WTC11 (cell line): ENCODE results near the gene CHRNA5. TPM values are rescaled to one million over a fixed set of nuclear protein-coding genes. Genes with fewer than 3 reads are reported as not detected.

Source experiments
- ATAC-seq: fragments of 200-7000 bp; cut with Tn5 transposase; 2 replicates; pipeline ENCODE4 v1.10.0; 2021; ENCODE audit warnings: mild to moderate bottlenecking, moderate library complexity
- CTCF ChIA-PET: fragments of 300-600 bp; sonication (Branson Sonifier 250); formaldehyde crosslinking; loops from one replicate; lab custom pipeline; 2021; ENCODE audit warnings: antibody characterized with exemption; lab: Charles Lee
- POLR2A ChIA-PET: fragments of 350-600 bp; sonication (Branson Sonifier 250); formaldehyde crosslinking; loops from one replicate; lab custom pipeline; 2021; ENCODE audit warnings: antibody characterized with exemption; lab: Charles Lee
- DNase-seq: peaks from one replicate; pipeline ENCODE4 v3.0.0; 2021; ENCODE audit warnings: low spot score
- H3K27ac Mint-ChIP-seq: 2 replicates; pipeline ENCODE4 v1.8.0; 2021; ENCODE audit warnings: mixed read lengths
- H3K27me3 Mint-ChIP-seq: 2 replicates; pipeline ENCODE4 v1.8.0; 2021; ENCODE audit warnings: low read depth, mild to moderate bottlenecking, moderate library complexity, mixed read lengths
- H3K36me3 Mint-ChIP-seq: 2 replicates; pipeline ENCODE4 v1.8.0; 2021; ENCODE audit warnings: mixed read lengths
- H3K4me1 Mint-ChIP-seq: 2 replicates; pipeline ENCODE4 v1.8.0; 2022; ENCODE audit warnings: mixed read lengths
- H3K4me3 Mint-ChIP-seq: 2 replicates; pipeline ENCODE4 v1.8.0; 2021; ENCODE audit warnings: mild to moderate bottlenecking, moderate library complexity, mixed read lengths
- H3K9me3 Mint-ChIP-seq: 2 replicates; pipeline ENCODE4 v1.8.0; 2021; ENCODE audit warnings: mixed read lengths
- CBFB ChIP-seq: sonication (generic); formaldehyde crosslinking; IDR thresholded peaks from 2 replicates; pipeline ENCODE4 v1.8.1; 2022; ENCODE audit warnings: mild to moderate bottlenecking, low read depth, missing genetic modification reagents
- ELF4 ChIP-seq: sonication (generic); formaldehyde crosslinking; IDR thresholded peaks from 2 replicates; pipeline ENCODE4 v1.8.1; 2022; ENCODE audit warnings: low read depth, mild to moderate bottlenecking, moderate library complexity, missing genetic modification reagents
- FOXP1 ChIP-seq: sonication (generic); formaldehyde crosslinking; IDR thresholded peaks from 2 replicates; pipeline ENCODE4 v1.8.0; 2022; ENCODE audit warnings: missing genetic modification reagents, mild to moderate bottlenecking, moderate library complexity, borderline replicate concordance
- GTF2I ChIP-seq: fragments of 250-450 bp; sonication (Bioruptor Pico); conservative IDR thresholded peaks from 2 replicates; pipeline ENCODE4 v1.4.0; 2021; ENCODE audit warnings: mild to moderate bottlenecking
- IRF1 ChIP-seq: sonication (generic); formaldehyde crosslinking; IDR thresholded peaks from 2 replicates; pipeline ENCODE4 v1.8.0; 2023; ENCODE audit warnings: missing genetic modification reagents
- JUN ChIP-seq: sonication (generic); formaldehyde crosslinking; IDR thresholded peaks from 2 replicates; pipeline ENCODE4 v1.8.0; 2023; ENCODE audit warnings: mild to moderate bottlenecking, missing genetic modification reagents
- MYBL2 ChIP-seq: sonication (generic); formaldehyde crosslinking; IDR thresholded peaks from 2 replicates; pipeline ENCODE4 v1.8.1; 2023; ENCODE audit warnings: mild to moderate bottlenecking, moderate library complexity, missing genetic modification reagents
- NFE2L1 ChIP-seq: sonication (generic); formaldehyde crosslinking; IDR thresholded peaks from 2 replicates; pipeline ENCODE4 v1.8.1; 2023; ENCODE audit warnings: missing genetic modification reagents
- NR2C2 ChIP-seq: sonication (generic); formaldehyde crosslinking; IDR thresholded peaks from 2 replicates; pipeline ENCODE4 v1.8.0; 2022; ENCODE audit warnings: mild to moderate bottlenecking, missing genetic modification reagents
- USF1 ChIP-seq: sonication (generic); formaldehyde crosslinking; IDR thresholded peaks from 2 replicates; pipeline ENCODE4 v1.8.0; 2022; ENCODE audit warnings: mild to moderate bottlenecking, missing genetic modification reagents
- ZNF317 ChIP-seq: sonication (generic); formaldehyde crosslinking; IDR thresholded peaks from 2 replicates; pipeline ENCODE4 v1.8.1; 2023; ENCODE audit warnings: low read depth, mild to moderate bottlenecking, moderate library complexity, missing genetic modification reagents, borderline replicate concordance
- total RNA-seq: library from RNA; stranded (reverse); gene quantifications from 3 replicates; pipeline ENCODE4 v1.2.3, GENCODE V29; 2021
- TF ChIP-seq, protein P1 (sequence below): sonication (generic); formaldehyde crosslinking; IDR thresholded peaks from 2 replicates; pipeline ENCODE4 v1.8.1; 2022; ENCODE audit warnings: low read depth, missing genetic modification reagents, borderline replicate concordance
- TF ChIP-seq, protein P2 (sequence below): sonication (generic); formaldehyde crosslinking; IDR thresholded peaks from 2 replicates; pipeline ENCODE4 v1.8.1; 2022; ENCODE audit warnings: mild to moderate bottlenecking, missing genetic modification reagents, moderate library complexity, borderline replicate concordance
- TF ChIP-seq, protein P3 (sequence below): fragments of 250-450 bp; sonication (Bioruptor Pico); IDR thresholded peaks from 2 replicates; pipeline ENCODE4 v2.1.2; 2022; ENCODE audit warnings: mild to moderate bottlenecking, moderate library complexity
- TF ChIP-seq, protein P4 (sequence below): fragments of 250-450 bp; sonication (Bioruptor Pico); IDR thresholded peaks from 2 replicates; pipeline ENCODE4 v1.9.0; 2021; ENCODE audit warnings: moderate library complexity, mild to moderate bottlenecking, inconsistent platforms, borderline replicate concordance
- TF ChIP-seq, protein P5 (sequence below): sonication (generic); formaldehyde crosslinking; conservative IDR thresholded peaks from 2 replicates; pipeline ENCODE4 v1.8.1; 2022; ENCODE audit warnings: mild to moderate bottlenecking, missing genetic modification reagents

CHRNA5 gene
- total RNA-seq, 1 experiment from 2014 or later: 21.0 TPM

DNA sequence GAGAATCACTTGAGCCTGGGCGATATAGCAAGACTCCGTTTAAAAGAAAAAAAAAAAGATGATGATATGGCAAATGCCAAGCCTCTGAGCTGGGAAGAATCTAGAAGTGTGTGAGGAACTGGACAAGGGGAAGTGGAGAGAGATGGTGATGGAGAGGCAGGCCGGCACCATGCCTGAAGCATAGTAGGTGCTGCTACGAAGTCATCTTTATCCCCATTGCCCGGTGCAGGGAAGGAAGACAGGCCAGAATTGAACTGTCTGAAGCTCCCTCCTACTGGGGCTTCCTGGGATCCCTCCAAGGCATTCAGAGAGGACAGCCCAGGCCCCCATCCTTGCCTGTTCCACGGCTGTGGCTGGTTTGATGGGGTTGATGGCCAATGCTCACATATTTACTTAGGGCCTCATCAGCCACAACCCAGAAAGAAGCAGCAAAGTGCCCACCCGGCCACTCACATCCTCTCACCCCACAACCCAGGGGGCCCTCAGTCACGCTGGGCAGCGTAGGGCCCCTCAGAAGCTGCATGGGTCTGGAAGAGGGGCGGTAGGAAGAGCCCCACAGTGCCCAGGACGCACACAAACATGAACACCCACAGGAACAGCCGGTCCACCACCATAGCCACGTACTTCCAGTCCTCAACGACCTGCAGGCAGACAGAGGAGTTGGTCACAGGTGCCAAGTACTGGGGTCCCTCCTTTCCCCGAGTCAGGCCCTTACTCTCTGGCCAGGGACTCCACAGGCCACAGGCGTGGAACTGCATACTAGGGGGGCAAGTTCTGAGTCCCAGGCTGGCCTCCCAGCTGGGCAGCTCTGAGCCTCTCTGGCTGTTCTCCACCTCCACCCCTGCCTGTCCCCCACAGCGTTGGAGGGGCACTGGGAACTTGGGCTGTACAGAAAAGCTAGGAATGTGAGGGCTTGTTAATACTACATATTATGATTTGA lies 59.6 kb downstream of the CHRNA5 start (continued):
- TF ChIP-seq IRF1: no peak
- no peak for TF ChIP-seq ZNF317 (CRISPR knock-in tag)
- TF ChIP-seq, protein P1, sequence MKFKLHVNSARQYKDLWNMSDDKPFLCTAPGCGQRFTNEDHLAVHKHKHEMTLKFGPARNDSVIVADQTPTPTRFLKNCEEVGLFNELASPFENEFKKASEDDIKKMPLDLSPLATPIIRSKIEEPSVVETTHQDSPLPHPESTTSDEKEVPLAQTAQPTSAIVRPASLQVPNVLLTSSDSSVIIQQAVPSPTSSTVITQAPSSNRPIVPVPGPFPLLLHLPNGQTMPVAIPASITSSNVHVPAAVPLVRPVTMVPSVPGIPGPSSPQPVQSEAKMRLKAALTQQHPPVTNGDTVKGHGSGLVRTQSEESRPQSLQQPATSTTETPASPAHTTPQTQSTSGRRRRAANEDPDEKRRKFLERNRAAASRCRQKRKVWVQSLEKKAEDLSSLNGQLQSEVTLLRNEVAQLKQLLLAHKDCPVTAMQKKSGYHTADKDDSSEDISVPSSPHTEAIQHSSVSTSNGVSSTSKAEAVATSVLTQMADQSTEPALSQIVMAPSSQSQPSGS (CRISPR knock-in tag): no peak
- TF ChIP-seq NFE2L1 (CRISPR knock-in tag): no peak
- TF ChIP-seq, protein P2, sequence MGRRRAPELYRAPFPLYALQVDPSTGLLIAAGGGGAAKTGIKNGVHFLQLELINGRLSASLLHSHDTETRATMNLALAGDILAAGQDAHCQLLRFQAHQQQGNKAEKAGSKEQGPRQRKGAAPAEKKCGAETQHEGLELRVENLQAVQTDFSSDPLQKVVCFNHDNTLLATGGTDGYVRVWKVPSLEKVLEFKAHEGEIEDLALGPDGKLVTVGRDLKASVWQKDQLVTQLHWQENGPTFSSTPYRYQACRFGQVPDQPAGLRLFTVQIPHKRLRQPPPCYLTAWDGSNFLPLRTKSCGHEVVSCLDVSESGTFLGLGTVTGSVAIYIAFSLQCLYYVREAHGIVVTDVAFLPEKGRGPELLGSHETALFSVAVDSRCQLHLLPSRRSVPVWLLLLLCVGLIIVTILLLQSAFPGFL (CRISPR knock-in tag): no peak
- no peak for TF ChIP-seq ELF4
- TF ChIP-seq USF1: no peak
- TF ChIP-seq, protein P3, sequence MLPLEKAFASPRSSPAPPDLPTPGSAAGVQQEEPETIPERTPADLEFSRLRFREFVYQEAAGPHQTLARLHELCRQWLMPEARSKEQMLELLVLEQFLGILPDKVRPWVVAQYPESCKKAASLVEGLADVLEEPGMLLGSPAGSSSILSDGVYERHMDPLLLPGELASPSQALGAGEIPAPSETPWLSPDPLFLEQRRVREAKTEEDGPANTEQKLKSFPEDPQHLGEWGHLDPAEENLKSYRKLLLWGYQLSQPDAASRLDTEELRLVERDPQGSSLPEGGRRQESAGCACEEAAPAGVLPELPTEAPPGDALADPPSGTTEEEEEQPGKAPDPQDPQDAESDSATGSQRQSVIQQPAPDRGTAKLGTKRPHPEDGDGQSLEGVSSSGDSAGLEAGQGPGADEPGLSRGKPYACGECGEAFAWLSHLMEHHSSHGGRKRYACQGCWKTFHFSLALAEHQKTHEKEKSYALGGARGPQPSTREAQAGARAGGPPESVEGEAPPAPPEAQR: no peak
- TF ChIP-seq GTF2I (CRISPR knock-in tag): no peak

DNA sequence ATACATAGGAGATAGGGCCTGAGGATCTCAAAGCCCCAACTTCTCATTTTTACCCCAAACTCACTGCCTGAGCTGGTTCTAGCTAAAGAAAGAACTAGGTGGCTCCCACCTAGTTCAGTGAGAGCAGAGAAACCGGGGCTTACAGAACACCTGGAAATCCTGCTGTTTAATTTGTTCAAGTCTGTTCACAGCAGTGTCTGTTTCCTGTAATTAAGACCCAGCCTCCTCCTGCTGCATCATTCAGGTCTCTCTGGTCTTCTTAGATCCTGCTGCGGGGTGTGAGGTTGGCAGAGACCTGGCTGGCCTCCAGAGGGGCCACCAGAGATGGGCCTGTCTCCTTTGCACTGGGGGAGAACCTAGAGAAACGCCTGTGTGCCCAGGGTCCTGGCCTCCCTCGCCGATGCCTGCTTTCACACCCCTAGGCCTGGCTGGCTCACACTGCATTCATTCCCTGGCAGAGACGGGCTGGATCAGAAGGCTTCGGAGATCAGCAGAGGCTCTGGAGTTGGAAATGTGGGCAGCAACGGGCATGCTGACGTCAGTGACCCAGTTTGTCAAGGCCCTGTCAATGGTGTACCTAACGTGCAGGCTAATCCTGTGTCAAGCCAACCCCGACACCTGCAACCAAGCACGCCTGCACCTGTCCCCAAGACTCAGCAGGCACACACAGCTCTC lies 60.4 kb downstream of the CHRNA5 start:
- no peak overlapping the region for H3K4me3 Mint-ChIP-seq
- TF ChIP-seq JUN (CRISPR knock-in tag): no peak
- no peak for TF ChIP-seq CBFB (CRISPR knock-in tag)
- TF ChIP-seq, protein P4, sequence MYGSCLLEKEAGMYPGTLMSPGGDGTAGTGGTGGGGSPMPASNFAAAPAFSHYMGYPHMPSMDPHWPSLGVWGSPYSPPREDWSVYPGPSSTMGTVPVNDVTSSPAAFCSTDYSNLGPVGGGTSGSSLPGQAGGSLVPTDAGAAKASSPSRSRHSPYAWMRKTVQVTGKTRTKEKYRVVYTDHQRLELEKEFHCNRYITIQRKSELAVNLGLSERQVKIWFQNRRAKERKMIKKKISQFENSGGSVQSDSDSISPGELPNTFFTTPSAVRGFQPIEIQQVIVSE: no peak
- no peak for TF ChIP-seq FOXP1 (CRISPR knock-in tag)
- no peak for TF ChIP-seq NR2C2 (CRISPR knock-in tag)
- no peak for TF ChIP-seq MYBL2 (CRISPR knock-in tag)
- TF ChIP-seq, protein P5, sequence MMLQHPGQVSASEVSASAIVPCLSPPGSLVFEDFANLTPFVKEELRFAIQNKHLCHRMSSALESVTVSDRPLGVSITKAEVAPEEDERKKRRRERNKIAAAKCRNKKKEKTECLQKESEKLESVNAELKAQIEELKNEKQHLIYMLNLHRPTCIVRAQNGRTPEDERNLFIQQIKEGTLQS (CRISPR knock-in tag): no peak
- TF ChIP-seq, all 79 proteins: peak for 0
- POLR2A ChIA-PET: interaction anchor here (0.6 kb wide), 1 partner anchor 997 kb away, joined by 3 read pairs; no protein-coding TSS in a partner anchor
- H3K27ac Mint-ChIP-seq: no peak overlapping the region
- peaks cover 27% of the 10 kb centered on the region for H3K27me3 Mint-ChIP-seq
- ATAC-seq: no peak
- H3K4me1 Mint-ChIP-seq: peaks cover 6% of the 10 kb centered on the region
- CTCF ChIA-PET: interaction anchor here (1.1 kb wide), 1 partner anchor 49 kb away, joined by 4 read pairs; no protein-coding TSS in a partner anchor
- H3K9me3 Mint-ChIP-seq: no peaks in the 10 kb centered on the region
- peaks cover 9% of the 10 kb centered on the region for H3K36me3 Mint-ChIP-seq
- no peak for DNase-seq
